Testis (tissue), 3 donors: Measurements from ENCODE around the gene MNDA. TPM values are rescaled to one million over a fixed set of nuclear protein-coding genes. Genes with fewer than 3 reads are reported as not detected.

Source experiments
- DNase-seq: peaks from one replicate; pipeline ENCODE4 v3.0.0-alpha.2; 2019
- H3K27ac ChIP-seq, 2 donors: fragments of 200-600 bp; sonication (generic); one replicate each; pipeline ENCODE4 v1.5.1; 2019
- H3K27me3 ChIP-seq: fragments of 200-600 bp; sonication (generic); one replicate; pipeline ENCODE4 v1.5.1; 2019
- H3K36me3 ChIP-seq: fragments of 200-600 bp; sonication (generic); one replicate; pipeline ENCODE4 v1.5.1; 2017; ENCODE audit warnings: low read depth; ENCODE audit errors: missing control alignments
- H3K4me1 ChIP-seq: fragments of 200-600 bp; sonication (generic); one replicate; pipeline ENCODE4 v1.5.1; 2019
- H3K4me3 ChIP-seq, 2 donors: fragments of 200-600 bp; sonication (generic); one replicate each; pipeline ENCODE4 v1.5.1; 2017 to 2019
- H3K9me3 ChIP-seq: fragments of 200-600 bp; sonication (generic); one replicate; pipeline ENCODE4 v1.5.1; 2017
- CTCF ChIP-seq, 3 experiments: fragments of 450-650 bp in 2 of 3; fragments of 200-600 bp in 1 of 3; sonication (generic) in 1 of 3; IDR thresholded peaks; one replicate each; pipeline ENCODE4 v1.5.1; 2016 to 2019; ENCODE audit warnings: antibody characterized with exemption in 3 of 3, mild to moderate bottlenecking in 2 of 3, moderate library complexity in 1 of 3
- POLR2A ChIP-seq: fragments of 450-650 bp; IDR thresholded peaks from one replicate; pipeline ENCODE4 v1.6.1; 2017; ENCODE audit warnings: antibody characterized with exemption, mild to moderate bottlenecking, moderate library complexity
- WGBS, 2 donors: methylation state at CpG; one replicate each; pipeline ENCODE4 v1.1.5; 2018; 5-methylcytosine and 5-hydroxymethylcytosine counted together
- intact Hi-C: fragments of 100-400 bp; cut with DNase I; formaldehyde crosslinking; loops from one replicate; pipeline ENCODE4 v1.15.1; 2023; ENCODE audit warnings: low total_unique reads
- polyA plus RNA-seq: library from polyadenylated mRNA; stranded (reverse); fragments of 350-450 nt; fragmentation: Illumina TruSeq; extraction: RNeasy Lipid Tissue Mini Kit (QIAGEN cat#74804); gene quantifications from one replicate; pipeline ENCODE4 v1.2.3, GENCODE V29; 2014; ENCODE audit warnings: low read depth, low replicate concordance; ENCODE audit not compliant: insufficient read depth
- total RNA-seq, 2 donors: library from RNA; depleted of rRNA; stranded (reverse); fragments of >200 nt; gene quantifications; one replicate each; pipeline ENCODE4 v1.2.3, GENCODE V29; 2016

Gene MNDA
- total and polyA plus RNA-seq, 3 donors from 2014 or later: 6.8 to 12.8 (median 11.5) TPM

- Histone ChIP-seq H3K4me1 (no peaks in the 10 kb centered on the region), H3K9me3 (no peaks in the 10 kb centered on the region), H3K27me3 (no peaks in the 10 kb centered on the region), H3K27ac (no peak overlapping the region), H3K36me3 (no peaks in the 10 kb centered on the region), H3K4me3 (no peak overlapping the region)
- TF ChIP-seq POLR2A (no peak), CTCF (IDR thresholded peaks at IDR 0.05) (no peak)
- intact Hi-C loops: no loop called here
- DNase-seq: no peak
- 83 to 97% methylated on average over 5 of the region's 5 CpGs for WGBS, 2 donors
Observed at GRCh38 chr1:158809862-158810261, 21.3 kb upstream of the MNDA start.

GRCh38 chr1:158810311-158810710 is 20.8 kb upstream of the MNDA start:
- intact Hi-C loops: no loop called here
- no peaks in the 10 kb centered on the region for H3K9me3 ChIP-seq
- no peaks in the 10 kb centered on the region for H3K27me3 ChIP-seq
- DNase-seq: no peak
- H3K4me1 ChIP-seq: no peaks in the 10 kb centered on the region
- H3K27ac ChIP-seq: no peak overlapping the region
- WGBS, 2 donors: 87 to 88% methylated on average over 4 of the region's 4 CpGs
- TF ChIP-seq CTCF (IDR thresholded peaks at IDR 0.05) (no peak), POLR2A (no peak)
- H3K36me3 ChIP-seq: no peaks in the 10 kb centered on the region
- H3K4me3 ChIP-seq: no peak overlapping the region

- WGBS, 2 donors: 55 to 71% methylated on average over 2 of the region's 2 CpGs
Observed at GRCh38 chr1:158812336-158812735, 18.8 kb upstream of the MNDA start.

GRCh38 chr1:158813164-158813563 is 18.0 kb upstream of the MNDA start:
- Histone ChIP-seq H3K27ac (no peak overlapping the region), H3K4me1 (no peaks in the 10 kb centered on the region), H3K27me3 (no peaks in the 10 kb centered on the region), H3K9me3 (no peaks in the 10 kb centered on the region), H3K36me3 (no peaks in the 10 kb centered on the region), H3K4me3 (no peak overlapping the region)
- intact Hi-C loops: no loop called here
- 76 to 79% methylated on average over 3 of the region's 3 CpGs for WGBS, 2 donors
- no peak for DNase-seq
- no peak for TF ChIP-seq POLR2A
- TF ChIP-seq CTCF (IDR thresholded peaks at IDR 0.05): no peak

More at GRCh38 chr1:158812336-158812735, 18.8 kb upstream of the MNDA start:
- H3K36me3 ChIP-seq: no peaks in the 10 kb centered on the region
- H3K4me1 ChIP-seq: no peaks in the 10 kb centered on the region
- H3K4me3 ChIP-seq: no peak overlapping the region
- TF ChIP-seq CTCF (IDR thresholded peaks at IDR 0.05): no peak
- no peak for TF ChIP-seq POLR2A
- intact Hi-C loops: no loop called here
- no peak overlapping the region for H3K27ac ChIP-seq
- no peak for DNase-seq
- H3K27me3 ChIP-seq: no peaks in the 10 kb centered on the region
- H3K9me3 ChIP-seq: no peaks in the 10 kb centered on the region

GRCh38 chr1:158814970-158815369 is 16.2 kb upstream of the MNDA start:
- no peak for TF ChIP-seq POLR2A
- TF ChIP-seq CTCF (IDR thresholded peaks at IDR 0.05): no peak
- Histone ChIP-seq H3K4me1 (no peaks in the 10 kb centered on the region), H3K27ac (no peak overlapping the region), H3K4me3 (no peak overlapping the region), H3K9me3 (no peaks in the 10 kb centered on the region), H3K36me3 (no peaks in the 10 kb centered on the region), H3K27me3 (no peaks in the 10 kb centered on the region)
- intact Hi-C loops: no loop called here
- no peak for DNase-seq
- WGBS, 2 donors: 3 to 100% methylated on average over 1 of the region's 1 CpG
